GM12872 (cell line): ENCODE data around the gene AGBL4.

ENCODE experiments used
- TF ChIP-seq, protein P1 (sequence below): IDR thresholded peaks from 3 replicates; pipeline ENCODE4 v1.5.1; 2011; ENCODE audit warnings: low read depth, mild to moderate bottlenecking, low read length, moderate library complexity; ENCODE audit not compliant: insufficient read depth

AGBL4 gene

GRCh38 chr1:48687282-48688045 is 1336.3 kb downstream of the AGBL4 start:
- TF ChIP-seq, protein P1, sequence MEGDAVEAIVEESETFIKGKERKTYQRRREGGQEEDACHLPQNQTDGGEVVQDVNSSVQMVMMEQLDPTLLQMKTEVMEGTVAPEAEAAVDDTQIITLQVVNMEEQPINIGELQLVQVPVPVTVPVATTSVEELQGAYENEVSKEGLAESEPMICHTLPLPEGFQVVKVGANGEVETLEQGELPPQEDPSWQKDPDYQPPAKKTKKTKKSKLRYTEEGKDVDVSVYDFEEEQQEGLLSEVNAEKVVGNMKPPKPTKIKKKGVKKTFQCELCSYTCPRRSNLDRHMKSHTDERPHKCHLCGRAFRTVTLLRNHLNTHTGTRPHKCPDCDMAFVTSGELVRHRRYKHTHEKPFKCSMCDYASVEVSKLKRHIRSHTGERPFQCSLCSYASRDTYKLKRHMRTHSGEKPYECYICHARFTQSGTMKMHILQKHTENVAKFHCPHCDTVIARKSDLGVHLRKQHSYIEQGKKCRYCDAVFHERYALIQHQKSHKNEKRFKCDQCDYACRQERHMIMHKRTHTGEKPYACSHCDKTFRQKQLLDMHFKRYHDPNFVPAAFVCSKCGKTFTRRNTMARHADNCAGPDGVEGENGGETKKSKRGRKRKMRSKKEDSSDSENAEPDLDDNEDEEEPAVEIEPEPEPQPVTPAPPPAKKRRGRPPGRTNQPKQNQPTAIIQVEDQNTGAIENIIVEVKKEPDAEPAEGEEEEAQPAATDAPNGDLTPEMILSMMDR = no peak

DNA sequence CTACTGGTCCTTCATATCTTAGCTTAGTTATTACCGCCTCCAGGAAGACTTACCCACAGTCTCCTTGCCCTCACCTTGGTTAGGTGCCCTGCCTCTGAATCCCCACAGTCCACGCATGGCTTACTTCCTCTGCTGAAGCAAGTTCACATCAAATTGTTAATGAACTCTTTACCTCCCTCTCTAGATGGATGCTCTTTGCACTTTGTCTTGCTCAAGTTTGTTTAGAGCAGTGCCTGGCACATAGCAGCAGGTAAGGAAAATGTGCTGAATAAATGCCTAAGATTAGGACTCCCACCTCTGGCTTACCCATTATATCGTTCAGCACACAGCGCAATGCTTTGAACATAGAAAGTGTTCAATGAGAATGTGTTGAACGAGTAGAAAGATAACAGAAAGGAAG is 1337.6 kb downstream of the AGBL4 start:
- TF ChIP-seq, protein P1 = no peak

DNA sequence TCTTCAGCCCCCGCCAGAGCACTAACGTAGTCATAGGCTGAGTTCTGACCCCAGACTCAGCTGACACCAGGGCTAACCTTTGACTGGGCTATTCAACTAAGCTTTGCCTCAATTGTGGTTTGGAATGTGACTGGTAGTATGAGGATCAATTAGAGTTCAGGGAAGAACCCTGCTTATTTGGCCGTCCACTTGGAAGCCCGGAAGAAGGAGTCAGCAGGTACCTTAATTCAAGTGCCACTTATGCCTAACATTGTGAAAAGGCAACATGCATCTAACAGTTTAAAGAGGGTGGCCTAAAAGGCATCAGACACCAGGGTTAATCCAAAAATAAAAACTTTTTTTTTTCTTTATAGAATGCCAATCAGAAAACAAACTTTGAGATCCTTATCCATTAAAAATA is 1339.4 kb downstream of the AGBL4 start:
- TF ChIP-seq, protein P1 = no peak

DNA sequence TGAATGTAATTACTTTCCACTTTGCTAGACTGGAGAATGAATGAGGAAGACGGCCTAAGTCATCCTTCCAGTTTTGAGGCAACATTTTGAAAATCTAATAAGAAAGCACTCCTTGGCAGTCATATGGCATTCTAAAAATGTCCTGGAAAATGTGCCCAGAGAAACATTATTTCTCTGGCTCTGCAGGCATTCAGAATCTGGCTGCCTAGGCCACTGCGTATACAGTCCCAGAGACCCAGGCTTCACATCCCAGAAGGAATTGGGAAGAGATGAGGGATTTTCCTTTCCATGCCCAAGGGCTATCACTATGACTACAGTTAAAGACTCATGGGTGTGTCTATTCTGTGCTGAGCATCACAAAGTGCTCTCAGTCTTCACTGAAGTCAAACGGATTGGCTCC is 1339.9 kb downstream of the AGBL4 start:
- TF ChIP-seq, protein P1 = no peak

- TF ChIP-seq, protein P1 = no peak
Observed at GRCh38 chr1:48681476-48682305, 1342.1 kb downstream of the AGBL4 start.

DNA sequence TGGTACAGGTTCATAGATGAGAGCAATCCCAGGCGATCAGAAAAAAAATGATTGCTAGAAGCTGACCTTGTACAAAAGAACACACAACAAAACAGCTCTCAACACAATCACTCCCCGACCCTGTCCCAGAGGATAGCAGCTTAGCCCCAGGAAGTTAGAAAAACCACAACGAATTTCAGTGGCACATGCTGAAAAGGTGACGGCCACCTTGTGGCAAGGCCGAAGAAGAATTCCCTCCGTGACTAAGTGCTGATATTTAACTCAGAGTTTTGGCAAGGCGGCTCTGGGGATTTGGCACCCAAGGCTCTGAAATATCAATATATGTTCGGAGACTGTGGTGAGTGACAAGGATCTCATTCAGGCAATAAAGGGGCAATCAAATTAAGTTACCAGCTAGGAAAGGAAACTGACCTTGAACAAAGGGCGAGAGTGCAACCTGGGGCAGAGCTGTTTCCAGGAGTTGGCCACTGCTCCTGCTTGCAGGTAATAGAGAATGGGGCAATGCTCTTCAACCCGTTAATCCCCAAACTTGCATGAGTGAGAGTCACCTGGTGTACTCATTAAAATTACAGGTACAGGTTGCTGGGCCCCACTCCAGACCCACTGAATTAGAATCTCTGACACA is 1343.2 kb downstream of the AGBL4 start:
- TF ChIP-seq, protein P1 = 0 out of 3 replicates have a peak, but pooled peaks have one; percentile 32

GRCh38 chr1:48679859-48680258 is 1343.9 kb downstream of the AGBL4 start:
- TF ChIP-seq, protein P1 = no peak
